Endothelial cell of umbilical vein (primary cell): ENCODE results near the gene TMEM87B. TPM values are rescaled to one million over a fixed set of nuclear protein-coding genes. Genes with fewer than 3 reads are reported as not detected.

Experiments used
- BruUV-seq: library from RNA; stranded (reverse); fragments of 400-500 nt; replicated peaks from 2 replicates; lab custom pipeline; 2021; lab: Mats Ljungman, UMichigan
- CTCF ChIA-PET: fragments of 300-600, 350-600 bp; sonication (Branson Sonifier 250); formaldehyde crosslinking; loops from one replicate; lab custom pipeline; 2021; ENCODE audit warnings: antibody characterized with exemption, inconsistent platforms; lab: Charles Lee
- POLR2A ChIA-PET: fragments of 300-600, 350-600 bp; sonication (Branson Sonifier 250); formaldehyde crosslinking; loops from one replicate; lab custom pipeline; 2021; ENCODE audit warnings: antibody characterized with exemption, inconsistent platforms; lab: Charles Lee
- DNase-seq: peaks from one replicate; pipeline ENCODE4 v3.0.0-alpha.2; 2011; ENCODE audit warnings: low read depth, low spot score
- FAIRE-seq: peaks from 2 replicates; lab custom pipeline; 2011; peaks lifted over from hg19 to GRCh38; lab: Jason Lieb, UNC
- H2AFZ ChIP-seq: 2 replicates; pipeline ENCODE4 v1.6.0; 2012; ENCODE audit warnings: low read depth, low read length, control low read depth, inconsistent platforms
- H3K27ac ChIP-seq: 2 replicates; pipeline ENCODE4 v1.5.1; 2011; ENCODE audit warnings: low read depth, mild to moderate bottlenecking, control low read depth, low read length, moderate library complexity; ENCODE audit not compliant: insufficient read depth
- H3K27me3 ChIP-seq, 2 experiments: 2 replicates each; pipeline versions ENCODE4 v1.6.0 to v1.6.1; 2011; ENCODE audit warnings: low read length in 2 of 2, mixed read lengths in 1 of 2; ENCODE audit not compliant: control insufficient read depth in 2 of 2, insufficient read depth in 2 of 2
- H3K36me3 ChIP-seq, 2 experiments: 2 replicates in 1 of 2; 3 replicates in 1 of 2; pipeline ENCODE4 v1.5.1; 2011; ENCODE audit warnings: low read length in 2 of 2, mild to moderate bottlenecking in 1 of 2, moderate library complexity in 1 of 2; ENCODE audit not compliant: control insufficient read depth in 2 of 2, insufficient read depth in 2 of 2; ENCODE audit errors: extremely low read depth in 1 of 2
- H3K4me1 ChIP-seq: 3 replicates; pipeline ENCODE4 v1.5.1; 2011; ENCODE audit warnings: mild to moderate bottlenecking, low read length; ENCODE audit not compliant: control insufficient read depth, insufficient read depth; ENCODE audit errors: extremely low read depth
- H3K4me2 ChIP-seq: 2 replicates; pipeline ENCODE4 v1.6.1; 2011; ENCODE audit warnings: low read length, control low read depth, mixed read lengths; ENCODE audit not compliant: insufficient read depth
- H3K4me3 ChIP-seq, 3 experiments: fragments of 200-600 bp in 1 of 3; sonication (generic), shearing (Covaris generic) in 1 of 3; replicated peaks in 1 of 3; 2 replicates each; pipeline ENCODE4 v1.5.1; 2011 to 2016; ENCODE audit warnings: control low read depth in 3 of 3, low read length in 3 of 3, mild to moderate bottlenecking in 2 of 3, inconsistent platforms in 1 of 3, low read depth in 1 of 3, moderate library complexity in 1 of 3; ENCODE audit not compliant: insufficient read depth in 1 of 3
- H3K79me2 ChIP-seq: 2 replicates; pipeline ENCODE4 v1.6.0; 2012; ENCODE audit warnings: low read length, inconsistent platforms; ENCODE audit not compliant: control insufficient read depth, insufficient read depth
- H3K9ac ChIP-seq: replicated peaks from 2 replicates; pipeline ENCODE3; 2011; ENCODE audit warnings: low read length, control low read depth; ENCODE audit not compliant: insufficient read depth; ENCODE audit errors: extremely low read depth
- H3K9me1 ChIP-seq: replicated peaks from 3 replicates; pipeline ENCODE4 v1.6.0; 2011; ENCODE audit warnings: mild to moderate bottlenecking, low read length; ENCODE audit not compliant: control insufficient read depth, insufficient read depth; ENCODE audit errors: extremely low read depth
- H3K9me3 ChIP-seq: replicated peaks from 2 replicates; pipeline ENCODE4 v1.5.1; 2012; ENCODE audit warnings: low read length, inconsistent platforms; ENCODE audit not compliant: control insufficient read depth, insufficient read depth
- H4K20me1 ChIP-seq: replicated peaks from 2 replicates; pipeline ENCODE3; 2011; ENCODE audit warnings: mild to moderate bottlenecking, low read length; ENCODE audit not compliant: control insufficient read depth, insufficient read depth; ENCODE audit errors: extremely low read depth
- CTCF ChIP-seq, 2 donors: IDR thresholded peaks; 1 replicate in 1 of 2; 2 replicates in 1 of 2; pipeline ENCODE4 v1.5.1; 2011; ENCODE audit warnings: low read length in 2 of 2, mild to moderate bottlenecking in 2 of 2, moderate library complexity in 2 of 2, control low read depth in 1 of 2, inconsistent platforms in 1 of 2, low read depth in 1 of 2; ENCODE audit not compliant: insufficient read depth in 1 of 2; ENCODE audit errors: extremely low read depth in 1 of 2
- EZH2 ChIP-seq: IDR thresholded peaks from 2 replicates; pipeline ENCODE4 v1.6.1; 2012; ENCODE audit warnings: borderline replicate concordance, low read depth, mild to moderate bottlenecking, moderate library complexity, low read length, inconsistent platforms; ENCODE audit not compliant: severe bottlenecking
- FOS ChIP-seq: IDR thresholded peaks from 2 replicates; pipeline ENCODE4 v1.6.1; 2011; ENCODE audit warnings: mild to moderate bottlenecking, low read length, moderate library complexity, borderline replicate concordance; ENCODE audit not compliant: insufficient read depth
- GATA2 ChIP-seq: IDR thresholded peaks from 2 replicates; pipeline ENCODE4 v1.7.0; 2011; ENCODE audit warnings: low read depth, mild to moderate bottlenecking, moderate library complexity, mixed read lengths, low read length; ENCODE audit not compliant: insufficient read length, insufficient read depth
- JUN ChIP-seq: IDR thresholded peaks from 2 replicates; pipeline ENCODE4 v1.6.1; 2011; ENCODE audit warnings: borderline replicate concordance, low read depth; ENCODE audit not compliant: insufficient read length, insufficient read depth
- MYC ChIP-seq: IDR thresholded peaks from one replicate; pipeline ENCODE4 v1.6.1; 2011; ENCODE audit warnings: mild to moderate bottlenecking, low read depth, low read length
- POLR2A ChIP-seq: IDR thresholded peaks from 2 replicates; pipeline ENCODE4 v1.6.1; 2012; ENCODE audit warnings: low read depth, mild to moderate bottlenecking, control low read depth, low read length
- dilution Hi-C: fragments of 300-500 bp; cut with MboI; formaldehyde crosslinking; loops from one replicate; pipeline ENCODE4 v1.15.0; 2019; ENCODE audit warnings: low sequenced_read_pairs; ENCODE audit not compliant: extremely low pct_ligation_motif_present
- intact Hi-C: fragments of 100-400 bp; cut with micrococcal nuclease; formaldehyde crosslinking; loops from one replicate; pipeline ENCODE4 v1.10.0; 2022
- polyA plus RNA-seq, 4 experiments: library from polyadenylated mRNA; depleted of rRNA in 3 of 4; stranded (reverse) in 3 of 4; unstranded in 1 of 4; fragments of >200 nt; gene quantifications; 2 replicates each; pipeline versions ENCODE4 v1.2.1 to v1.2.3, GENCODE V29; 2011 to 2012; ENCODE audit warnings: missing spikeins in 1 of 4
- total RNA-seq: library from RNA; stranded (reverse); gene quantifications from 2 replicates; pipeline ENCODE4 v1.2.3, GENCODE V29; 2021

TMEM87B gene
- total and polyA plus RNA-seq, 2 donors (not counting 3 experiments of a cell fraction or from before 2014, with no cell fraction given) = 17.6 to 21.5 TPM

- BruUV-seq = no TSS peak
- CTCF ChIA-PET = no interaction called here
Measured at GRCh38 chr2:112152476-112153178, 97.6 kb downstream of the TMEM87B start.

GRCh38 chr2:112153179-112153490 lies 98.1 kb downstream of the TMEM87B start:
- Histone ChIP-seq H3K4me2 (no peak overlapping the region), H3K4me1 (peaks cover 19% of the 10 kb centered on the region), H3K4me3 (no peak overlapping the region), H3K9me3 (no peaks in the 10 kb centered on the region), H3K79me2 (no peaks in the 10 kb centered on the region), H3K27me3 (no peaks in the 10 kb centered on the region), H3K27ac (no peak overlapping the region), H2AFZ (no peak overlapping the region), H3K9ac (no peak overlapping the region), H4K20me1 (no peaks in the 10 kb centered on the region), H3K36me3 (no peaks in the 10 kb centered on the region), H3K9me1 (no peaks in the 10 kb centered on the region)
- POLR2A ChIA-PET = no interaction called here
- TF ChIP-seq FOS = no peak
- TF ChIP-seq GATA2 = no peak
- TF ChIP-seq POLR2A = no peak
- TF ChIP-seq CTCF (IDR thresholded peaks at IDR 0.05; ENCODE audit: extremely low read depth in 1 of 2, insufficient read depth in 1 of 2, low read depth in 1 of 2, low read length in 2 of 2) = no peak
- no peak for TF ChIP-seq JUN
- no peak for TF ChIP-seq MYC
- TF ChIP-seq EZH2 = no peak
- intact Hi-C loops (no loop called here), dilution Hi-C loops (no loop called here)
- DNase-seq (no peak), FAIRE-seq (no peak)
- CTCF ChIA-PET = interaction anchor here (0.8 kb wide), 1 partner anchor 9 kb away, joined by 3 read pairs; no protein-coding TSS in a partner anchor
- BruUV-seq = no TSS peak

More at GRCh38 chr2:112152476-112153178, 97.6 kb downstream of the TMEM87B start:
- no peaks in the 10 kb centered on the region for H3K79me2 ChIP-seq
- H3K9ac ChIP-seq = no peak overlapping the region
- H2AFZ ChIP-seq = no peak overlapping the region
- intact Hi-C loops = no loop called here
- H3K9me3 ChIP-seq = no peaks in the 10 kb centered on the region
- POLR2A ChIA-PET = no interaction called here
- dilution Hi-C loops = no loop called here
- no peaks in the 10 kb centered on the region for H3K27me3 ChIP-seq
- H3K9me1 ChIP-seq = no peaks in the 10 kb centered on the region
- H4K20me1 ChIP-seq = no peaks in the 10 kb centered on the region
- no peak overlapping the region for H3K4me2 ChIP-seq
- no peak overlapping the region for H3K27ac ChIP-seq
- DNase-seq (no peak), FAIRE-seq (no peak)
- H3K4me1 ChIP-seq = peaks cover 19% of the 10 kb centered on the region
- H3K4me3 ChIP-seq = no peak overlapping the region
- H3K36me3 ChIP-seq = no peaks in the 10 kb centered on the region
- no peak for TF ChIP-seq CTCF (IDR thresholded peaks at IDR 0.05; ENCODE audit: extremely low read depth in 1 of 2, insufficient read depth in 1 of 2, low read depth in 1 of 2, low read length in 2 of 2)
